ENCODE measurements around the gene CACNB4. TPM values are rescaled to one million over a fixed set of nuclear protein-coding genes. Genes with fewer than 3 reads are reported as not detected.
A peak's percentile ranks its signal among the peaks of the same experiment; 100 is the strongest.

Gene CACNB4
- total RNA-seq, 2 experiments from 2014 or later = 0.34 to 0.41 TPM

- no peak for TF ChIP-seq CTCF (IDR thresholded peaks at IDR 0.05)
- Mint-ChIP-seq H3K4me3 (no peak overlapping the region), H3K9me3 (no peaks in the 10 kb centered on the region), H3K27ac (no peak overlapping the region), H3K27me3 (no peaks in the 10 kb centered on the region), H3K4me1 (ENCODE audit: low read depth) (peaks cover 5% of the 10 kb centered on the region), H3K36me3 (ENCODE audit: low read depth) (peaks cover 26% of the 10 kb centered on the region)
- ChIA-PET CTCF (interaction anchor here (0.7 kb wide), 1 partner anchor 160 kb away, joined by 3 read pairs; no protein-coding TSS in a partner anchor), POLR2A (no interaction called here)
- intact Hi-C loops (cut with micrococcal nuclease) = no loop called here
- ATAC-seq (no peak), DNase-seq (no peak)
Observed at GRCh38 chr2:151810489-151810888, 288.4 kb downstream of the CACNB4 start.

GRCh38 chr2:151809073-151809383, 289.8 kb downstream of the CACNB4 start:
- H3K27ac Mint-ChIP-seq = no peak overlapping the region
- CTCF ChIA-PET = no interaction called here

GRCh38 chr2:151808258-151809072, 290.4 kb downstream of the CACNB4 start:
- intact Hi-C loops (cut with micrococcal nuclease) = no loop called here
- DNase-seq = no peak
- ChIA-PET CTCF (interaction anchor here (1.0 to 1.4 kb wide), 4 partner anchors 9 to 217 kb away, joined by 3 to 4 read pairs (median 4); no protein-coding TSS in a partner anchor), POLR2A (no interaction called here)
- H3K4me3 Mint-ChIP-seq = no peak overlapping the region
- H3K4me1 Mint-ChIP-seq (ENCODE audit: low read depth) = peaks cover 3% of the 10 kb centered on the region
- H3K27me3 Mint-ChIP-seq = no peaks in the 10 kb centered on the region
- no peaks in the 10 kb centered on the region for H3K9me3 Mint-ChIP-seq
- no peak for ATAC-seq
- peaks cover 24% of the 10 kb centered on the region for H3K36me3 Mint-ChIP-seq (ENCODE audit: low read depth)
- no peak overlapping the region for H3K27ac Mint-ChIP-seq
- TF ChIP-seq CTCF (IDR thresholded peaks at IDR 0.05) = peak; percentile 66

More at GRCh38 chr2:151809073-151809383, 289.8 kb downstream of the CACNB4 start:
- no peak overlapping the region for H3K4me3 Mint-ChIP-seq
- intact Hi-C loops (cut with micrococcal nuclease) = no loop called here
- DNase-seq (no peak), ATAC-seq (no peak)
- H3K36me3 Mint-ChIP-seq (ENCODE audit: low read depth) = peaks cover 23% of the 10 kb centered on the region
- H3K4me1 Mint-ChIP-seq (ENCODE audit: low read depth) = peaks cover 3% of the 10 kb centered on the region
- H3K27me3 Mint-ChIP-seq = no peaks in the 10 kb centered on the region
- H3K9me3 Mint-ChIP-seq = no peaks in the 10 kb centered on the region
- POLR2A ChIA-PET = no interaction called here
- no peak for TF ChIP-seq CTCF (IDR thresholded peaks at IDR 0.05)

- H3K27me3 Mint-ChIP-seq = no peaks in the 10 kb centered on the region
- ATAC-seq (no peak), DNase-seq (no peak)
- no peak overlapping the region for H3K27ac Mint-ChIP-seq
- intact Hi-C loops (cut with micrococcal nuclease) = no loop called here
- no peaks in the 10 kb centered on the region for H3K9me3 Mint-ChIP-seq
- CTCF ChIA-PET = interaction anchor here (1.0 to 1.7 kb wide), 3 partner anchors 18 to 142 kb away, joined by 3 to 5 read pairs (median 3); no protein-coding TSS in a partner anchor
- H3K4me1 Mint-ChIP-seq (ENCODE audit: low read depth) = peaks cover 6% of the 10 kb centered on the region
- no peak for TF ChIP-seq CTCF (IDR thresholded peaks at IDR 0.05)
- peaks cover 24% of the 10 kb centered on the region for H3K36me3 Mint-ChIP-seq (ENCODE audit: low read depth)
- POLR2A ChIA-PET = no interaction called here
- H3K4me3 Mint-ChIP-seq = no peak overlapping the region
Observed at GRCh38 chr2:151805961-151806360, 292.9 kb downstream of the CACNB4 start.

GRCh38 chr2:151805343-151805742, 293.5 kb downstream of the CACNB4 start:
- ATAC-seq (no peak), DNase-seq (no peak)
- CTCF ChIA-PET = no interaction called here
- Mint-ChIP-seq H3K4me3 (no peak overlapping the region), H3K4me1 (ENCODE audit: low read depth) (peaks cover 6% of the 10 kb centered on the region), H3K27me3 (no peaks in the 10 kb centered on the region), H3K27ac (no peak overlapping the region), H3K9me3 (no peaks in the 10 kb centered on the region), H3K36me3 (ENCODE audit: low read depth) (peaks cover 20% of the 10 kb centered on the region)
- intact Hi-C loops (cut with micrococcal nuclease) = no loop called here
- TF ChIP-seq CTCF (IDR thresholded peaks at IDR 0.05) = no peak
- POLR2A ChIA-PET = no interaction called here
